ENCODE results near the gene JMJD6.
"Not testable (repeated sequence)": the region's sequence is repeated elsewhere in the genome, so short reads cannot be mapped to it uniquely, and the experiment has no call there.

JMJD6 gene

DNA sequence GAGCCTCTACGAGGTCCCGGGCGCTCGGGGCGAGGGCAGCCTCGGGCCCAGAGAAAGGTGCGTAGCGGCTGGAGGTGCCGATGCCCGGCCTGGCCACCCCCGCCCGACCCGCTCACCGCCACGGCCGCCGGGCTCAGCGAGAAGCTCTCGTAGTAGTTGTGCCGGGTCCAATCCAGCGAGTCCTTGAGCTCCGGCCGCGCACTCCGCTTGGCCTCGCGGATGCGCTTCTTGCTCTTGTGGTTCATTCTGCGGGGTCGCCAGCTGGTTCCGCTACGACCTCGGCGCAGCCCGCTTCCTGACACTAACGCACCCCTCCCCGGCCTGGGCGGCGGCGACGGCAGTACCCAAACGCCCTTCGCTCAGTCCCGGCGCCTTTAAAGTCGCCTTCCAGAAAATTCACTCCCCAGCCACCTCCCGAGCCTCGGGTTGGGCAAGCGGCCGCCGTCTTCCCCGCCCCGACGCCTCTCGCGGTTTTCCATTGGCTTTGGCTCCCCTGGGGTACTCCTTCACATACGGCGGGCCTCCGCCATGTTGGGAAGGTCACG lies at the start of gene JMJD6:
TSS of gene JMJD6 (minus strand) at position 376 of the 545 bp plus-strand sequence. CDS start at position 245, 131 bp downstream.
- peak; percentile 97 for DNase-seq (ENCODE audit: low read depth)

DNA sequence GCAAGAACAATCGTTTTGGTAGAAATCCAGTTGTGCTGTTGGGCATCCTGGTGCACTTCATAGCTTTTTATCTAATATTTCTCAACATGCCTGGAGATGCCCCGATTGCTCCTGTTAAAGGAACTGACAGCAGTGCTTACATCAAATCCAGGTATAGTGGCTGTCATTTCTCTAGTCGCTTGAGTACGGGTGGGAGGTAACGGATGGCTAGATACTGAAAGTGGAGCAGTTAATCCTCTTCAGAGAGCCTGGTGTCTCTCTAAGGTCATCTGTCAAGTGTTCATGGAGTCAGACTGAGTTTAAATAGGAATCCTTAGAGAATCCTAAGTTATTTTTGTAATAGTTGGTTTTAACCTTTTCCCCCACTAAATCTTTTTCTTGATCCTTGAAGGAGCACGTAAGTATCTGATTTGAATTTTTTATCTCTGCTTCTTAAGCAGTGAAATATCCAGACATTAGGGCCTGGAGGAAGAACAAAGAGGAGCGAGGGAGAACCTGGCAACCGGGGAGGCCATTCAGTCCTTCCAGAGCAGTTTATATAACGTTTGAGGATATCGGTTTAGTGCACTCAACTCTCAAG lies 48.7 kb upstream of the JMJD6 start:
- DNase-seq (ENCODE audit: low read depth) = no peak

DNA sequence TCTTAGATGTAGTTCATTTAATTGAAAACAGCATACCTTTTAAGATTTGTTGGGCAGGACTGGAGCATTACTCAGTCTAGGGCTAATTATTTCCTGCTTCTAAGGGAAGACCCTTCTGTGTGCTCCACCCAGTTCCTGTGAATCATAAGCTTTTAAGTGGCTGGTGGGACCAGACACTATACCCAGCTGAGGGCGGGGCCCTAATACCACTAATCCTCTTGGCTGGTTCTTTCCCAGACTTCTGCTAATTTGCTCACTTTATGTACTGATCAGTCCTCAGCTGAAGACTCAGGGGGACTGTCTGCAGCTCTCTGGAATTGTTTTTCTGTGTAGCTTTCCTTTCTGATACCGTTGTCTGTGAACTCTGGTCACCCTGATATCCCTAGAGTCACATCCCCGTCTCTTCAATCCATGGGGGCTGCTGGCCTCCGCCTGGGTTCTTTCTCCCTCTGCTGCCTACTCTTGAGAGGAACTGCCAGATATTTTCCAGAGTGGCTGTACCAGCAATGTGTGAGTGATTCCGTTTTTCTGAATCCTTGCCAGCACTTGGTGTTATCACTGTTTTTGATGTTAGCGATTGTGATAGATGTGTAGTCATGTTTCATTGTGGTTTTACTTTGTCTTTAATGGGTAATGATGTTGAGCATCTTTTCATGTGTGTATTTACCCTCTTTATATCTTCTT lies 46.6 kb upstream of the JMJD6 start:
- peak; percentile 93 for DNase-seq (ENCODE audit: low read depth)

DNA sequence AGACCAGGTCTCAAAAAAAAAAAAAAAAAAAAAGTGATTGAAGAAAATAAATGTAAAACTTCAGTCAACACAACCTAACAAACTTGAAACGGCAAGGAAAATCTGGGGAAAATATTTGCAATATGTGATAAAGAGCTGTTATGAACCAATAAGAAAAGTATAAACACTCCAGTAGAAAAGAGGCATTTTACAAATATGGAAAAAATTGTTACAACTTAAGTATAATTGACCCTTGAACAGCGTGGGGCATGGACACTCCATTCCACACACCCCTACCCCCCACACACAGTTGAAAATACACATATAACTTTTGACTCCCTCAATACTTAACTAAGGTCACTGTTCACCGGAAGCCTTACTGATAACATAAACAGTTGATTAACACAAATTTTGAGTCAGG lies 32.2 kb upstream of the JMJD6 start:
- DNase-seq (ENCODE audit: low read depth) = no peak

DNA sequence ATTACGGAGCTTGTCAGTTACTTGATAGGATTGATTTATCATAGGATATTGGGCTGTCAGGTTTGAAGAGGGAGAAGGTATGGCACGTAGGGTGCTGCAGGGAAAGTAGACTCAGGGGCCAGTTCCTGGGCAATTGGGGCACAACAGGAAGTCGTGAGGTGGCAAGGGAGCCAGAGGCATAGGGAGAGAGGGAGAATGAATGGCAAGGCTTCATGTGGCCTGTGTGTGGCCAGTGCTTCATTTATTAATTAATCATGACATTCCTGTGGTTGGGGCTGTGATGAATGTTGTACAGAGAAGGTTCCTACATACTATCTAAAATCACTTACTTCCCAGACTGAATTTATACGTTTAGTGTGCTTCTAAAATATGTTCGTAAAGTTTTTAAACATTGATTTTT lies 30.9 kb upstream of the JMJD6 start:
- peak; percentile 23 for DNase-seq (ENCODE audit: low read depth)

DNA sequence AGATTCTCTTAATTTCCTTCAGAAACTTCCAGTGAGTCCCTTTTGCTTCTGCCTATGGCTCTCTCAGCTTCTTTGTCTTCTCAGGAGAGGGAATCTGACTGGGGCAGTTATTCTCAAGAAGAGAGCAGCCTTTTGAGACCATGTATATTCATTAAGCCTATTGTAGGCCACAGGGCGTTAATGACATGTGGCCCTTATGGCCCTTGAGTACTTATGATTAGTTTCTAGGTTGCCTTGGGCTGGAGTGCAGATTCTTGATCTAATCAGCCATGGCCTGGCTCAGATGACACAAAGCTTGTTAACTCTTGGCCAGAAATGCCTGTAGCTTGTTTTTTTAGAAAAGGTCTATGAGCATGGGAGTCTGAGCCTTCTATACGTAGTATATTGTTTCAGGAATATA lies 28.9 kb upstream of the JMJD6 start:
- DNase-seq (ENCODE audit: low read depth) = no peak

DNA sequence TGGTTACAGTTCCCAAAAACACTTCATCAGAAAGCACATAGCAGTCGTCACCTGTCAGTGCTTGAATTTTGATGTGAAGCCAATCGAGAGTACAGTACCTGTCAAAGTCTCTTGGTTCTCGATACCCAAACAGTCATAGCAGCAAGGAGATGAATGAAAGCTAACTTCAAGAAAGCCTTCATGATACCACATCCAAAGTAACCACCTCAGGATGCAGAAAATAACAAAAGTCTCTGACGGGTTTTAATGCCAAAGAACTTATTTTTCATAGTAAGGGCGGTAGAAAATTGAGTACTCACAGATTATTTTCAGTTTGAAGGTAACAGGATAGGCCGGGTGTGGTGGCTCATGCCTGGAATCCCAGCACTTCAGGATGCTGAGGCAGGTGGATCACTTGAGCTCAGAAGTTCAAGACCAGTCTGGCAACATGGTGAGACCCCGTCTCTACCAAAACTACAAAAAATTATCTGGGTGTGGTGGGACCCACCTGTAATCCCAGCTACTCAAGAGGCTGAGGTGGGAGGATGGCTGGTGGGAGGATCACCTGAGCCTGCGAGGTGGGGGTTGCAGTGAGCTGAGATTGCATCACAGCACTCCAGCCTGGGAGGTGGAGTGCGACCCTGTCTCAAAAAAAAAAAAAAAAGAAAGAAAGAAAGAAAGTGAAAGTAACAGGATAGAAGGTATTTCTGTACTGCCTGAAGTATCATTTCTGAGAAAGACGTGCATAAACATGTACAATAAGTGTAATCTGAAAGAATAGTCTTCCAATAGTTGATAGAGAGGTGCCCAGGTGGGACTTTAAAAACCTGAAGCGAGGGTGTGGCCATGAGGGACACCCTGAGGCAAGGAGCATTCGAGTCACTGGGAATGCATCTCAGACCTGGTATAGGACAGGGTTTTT lies 26.9 kb upstream of the JMJD6 start:
- no peak for DNase-seq (ENCODE audit: low read depth)

DNA sequence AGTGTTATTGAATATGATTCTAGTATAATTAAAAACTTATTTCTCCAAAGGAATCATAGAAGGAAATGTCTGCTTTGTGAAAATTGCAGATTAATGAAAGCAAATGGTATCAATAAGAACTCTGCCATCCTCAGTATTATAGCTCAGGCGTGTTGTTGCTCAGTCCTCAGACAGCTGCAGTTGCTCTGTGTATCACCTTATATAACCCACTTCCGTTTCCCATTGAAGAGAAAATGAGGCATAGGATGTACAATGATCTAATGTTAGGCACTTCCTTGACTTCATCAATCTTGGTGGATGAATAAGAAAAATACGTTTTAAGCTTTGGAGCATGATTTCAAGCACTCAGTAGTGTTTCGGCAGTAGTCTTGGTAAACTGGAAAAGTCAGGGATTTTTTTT lies 25.6 kb upstream of the JMJD6 start:
- DNase-seq (ENCODE audit: low read depth) = no peak

DNA sequence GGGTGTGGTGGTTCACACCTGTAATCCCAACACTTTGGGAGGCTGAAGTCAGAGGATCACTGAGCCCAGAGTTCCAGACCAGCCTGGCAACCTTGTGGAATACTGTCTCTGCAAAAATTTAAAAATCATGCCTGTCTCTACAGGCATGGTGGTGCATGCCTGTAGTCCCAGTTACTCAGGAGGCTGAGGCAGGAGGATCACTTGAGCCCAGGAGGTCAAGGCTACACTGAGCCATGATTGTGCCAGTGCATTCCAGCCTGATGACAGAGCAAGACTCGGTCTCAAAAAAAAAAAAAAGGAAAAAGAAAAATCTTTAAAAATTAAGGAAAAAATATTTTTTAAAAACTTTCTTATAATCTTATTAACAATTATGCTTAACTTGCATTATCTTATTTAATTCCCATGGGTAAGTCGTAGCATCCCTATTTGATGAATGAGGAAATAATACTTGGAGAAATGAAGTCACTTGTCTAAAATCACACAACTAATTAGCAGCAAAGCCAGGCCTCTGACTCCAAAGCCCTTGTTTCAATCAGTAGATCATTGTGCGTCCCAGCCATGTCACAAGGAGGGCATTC lies 25.1 kb upstream of the JMJD6 start:
- DNase-seq (ENCODE audit: low read depth) = no peak

DNA sequence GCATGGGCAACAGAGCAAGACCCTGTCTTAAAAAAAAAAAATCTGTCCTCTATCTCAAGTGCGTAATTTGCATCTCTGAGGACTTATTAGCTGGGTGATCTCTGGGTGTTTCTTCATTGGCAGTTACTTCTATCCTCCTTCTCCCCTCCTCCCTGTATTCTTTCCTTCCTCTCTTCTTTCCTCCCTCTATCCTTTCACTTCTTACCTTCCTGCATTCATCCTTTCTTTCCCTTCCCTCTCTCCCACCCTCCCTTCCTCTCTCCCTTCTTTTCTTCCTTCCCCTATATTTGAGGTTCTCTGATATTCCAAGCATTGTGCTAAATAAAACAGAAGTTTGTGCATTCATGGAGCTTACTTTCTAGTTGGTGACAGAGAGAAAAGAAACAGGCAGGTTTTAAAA lies 22.3 kb upstream of the JMJD6 start:
- no peak for DNase-seq (ENCODE audit: low read depth)

DNA sequence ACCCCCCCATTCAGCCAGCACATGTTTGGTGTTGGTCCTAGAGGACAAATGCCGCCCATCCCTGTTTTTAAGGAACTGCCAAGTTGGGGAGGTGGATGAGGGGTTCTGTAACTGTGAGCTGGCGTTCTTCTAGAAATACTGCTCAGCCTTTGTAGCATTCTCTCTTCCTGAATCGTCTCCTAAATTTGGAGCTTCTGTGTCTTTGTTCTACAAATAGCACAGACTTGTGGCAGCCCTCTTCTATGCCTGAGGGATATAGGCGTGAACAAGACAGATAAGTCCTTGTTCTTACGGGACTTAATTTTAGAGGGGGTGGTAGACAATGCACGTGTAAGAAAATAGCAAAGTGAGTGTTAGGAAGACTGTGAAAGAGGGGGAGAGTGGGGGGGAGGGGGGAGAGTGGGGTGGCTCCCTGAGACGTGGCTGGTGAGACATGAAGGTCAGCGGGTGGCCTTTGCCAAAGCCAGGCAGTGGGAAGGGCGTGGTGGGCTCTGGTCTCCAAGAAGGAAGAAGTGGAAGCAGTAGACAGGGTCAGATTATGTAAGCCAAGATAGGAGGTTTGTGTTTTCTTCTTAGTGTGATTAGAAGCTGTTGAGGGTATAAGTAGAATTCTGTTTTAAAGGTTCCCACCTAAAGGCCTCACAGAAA lies 21.4 kb upstream of the JMJD6 start:
- DNase-seq (ENCODE audit: low read depth) = no peak

DNA sequence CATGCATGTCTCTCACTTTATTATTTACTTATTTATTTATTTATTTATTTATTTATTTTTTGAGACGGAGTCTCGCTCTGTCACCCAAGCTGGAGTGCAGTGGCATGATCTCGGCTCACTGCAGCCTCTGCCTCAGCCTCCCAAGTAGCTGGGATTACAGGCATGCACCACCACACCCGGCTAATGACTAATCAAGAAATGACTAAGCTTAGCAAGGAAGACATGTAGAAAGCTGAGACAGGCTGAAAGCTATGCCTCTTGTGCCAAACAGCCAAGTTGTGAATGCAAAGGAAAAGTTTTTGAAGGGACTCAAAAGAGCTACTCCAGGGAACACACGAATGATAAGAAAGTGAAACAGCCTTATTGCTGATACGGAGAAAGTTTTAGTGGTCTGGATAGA lies 19.4 kb upstream of the JMJD6 start:
- DNase-seq (ENCODE audit: low read depth) = peak; percentile 46

DNA sequence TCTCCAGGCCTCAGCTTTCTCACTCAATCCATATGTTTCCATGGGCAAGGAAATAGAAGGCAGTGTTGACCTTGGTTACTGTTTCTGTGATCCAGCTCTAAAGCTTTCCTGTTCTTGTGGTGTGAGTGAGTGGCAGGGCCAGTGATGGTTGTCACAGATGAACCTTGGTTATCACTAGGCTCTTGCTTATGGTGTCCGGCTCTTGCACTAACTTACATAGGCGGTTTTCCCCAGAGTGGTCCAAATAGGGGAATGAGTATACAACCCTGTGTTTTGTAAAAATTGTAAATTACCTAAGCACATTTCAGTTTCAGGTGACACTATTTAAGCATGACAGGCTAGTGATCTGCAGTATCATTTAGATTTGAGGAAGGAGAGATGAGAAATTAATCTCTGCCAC lies 18.3 kb upstream of the JMJD6 start:
- no peak for DNase-seq (ENCODE audit: low read depth)

DNA sequence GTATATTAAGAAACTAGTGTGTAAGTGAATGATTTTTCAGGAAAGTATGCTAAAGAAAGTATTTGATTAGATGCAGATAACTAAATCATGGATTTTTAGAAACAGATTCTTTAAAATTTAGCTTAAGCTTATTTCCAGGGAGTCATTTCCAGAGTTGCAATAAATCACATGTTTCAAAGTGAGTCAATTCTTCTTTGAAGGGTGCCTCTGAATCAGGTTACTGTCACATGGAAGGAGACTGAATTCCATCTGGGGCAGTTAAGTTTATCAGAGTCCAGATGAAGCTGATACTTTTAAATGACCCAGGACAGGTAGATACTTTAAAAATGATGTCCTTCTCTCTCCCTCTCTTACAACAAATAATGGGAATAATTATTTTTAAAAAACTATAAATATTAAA lies 16.6 kb upstream of the JMJD6 start:
- no peak for DNase-seq (ENCODE audit: low read depth)

DNA sequence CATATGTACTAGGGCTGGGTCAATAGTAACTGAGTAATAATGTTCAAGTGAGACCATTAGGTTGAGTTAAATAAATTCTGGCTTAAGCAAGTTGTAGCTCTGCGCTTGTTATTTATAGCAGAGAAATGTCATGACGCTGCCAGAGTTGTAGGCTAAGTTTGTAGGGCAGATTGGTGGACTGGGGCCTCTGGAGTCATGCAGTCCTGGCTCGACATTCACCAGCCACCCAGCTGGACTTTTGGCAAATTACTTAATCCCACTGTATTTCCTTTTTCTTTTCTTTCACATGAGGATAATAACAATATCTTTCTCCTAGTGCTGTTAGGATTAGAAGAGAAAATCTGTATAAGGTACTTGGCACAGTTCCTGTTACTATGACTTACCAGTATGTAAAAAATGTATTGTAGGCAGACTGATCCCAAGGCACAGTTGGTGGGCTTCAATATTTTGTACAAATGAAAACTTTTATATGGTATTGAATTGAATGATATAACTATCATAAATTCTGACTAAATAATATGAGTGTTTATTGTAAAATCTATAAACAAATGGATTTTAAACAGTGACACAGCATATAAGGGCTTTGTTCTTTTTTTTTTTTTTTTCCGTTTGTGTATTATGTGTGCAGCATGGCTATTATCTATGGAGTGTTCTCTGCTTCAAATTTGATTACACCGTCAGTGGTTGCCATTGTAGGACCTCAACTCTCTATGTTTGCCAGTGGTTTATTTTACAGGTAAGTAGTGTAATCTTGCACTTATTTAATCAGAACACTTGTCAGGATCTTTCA lies 14.1 kb upstream of the JMJD6 start:
- DNase-seq (ENCODE audit: low read depth) = no peak

DNA sequence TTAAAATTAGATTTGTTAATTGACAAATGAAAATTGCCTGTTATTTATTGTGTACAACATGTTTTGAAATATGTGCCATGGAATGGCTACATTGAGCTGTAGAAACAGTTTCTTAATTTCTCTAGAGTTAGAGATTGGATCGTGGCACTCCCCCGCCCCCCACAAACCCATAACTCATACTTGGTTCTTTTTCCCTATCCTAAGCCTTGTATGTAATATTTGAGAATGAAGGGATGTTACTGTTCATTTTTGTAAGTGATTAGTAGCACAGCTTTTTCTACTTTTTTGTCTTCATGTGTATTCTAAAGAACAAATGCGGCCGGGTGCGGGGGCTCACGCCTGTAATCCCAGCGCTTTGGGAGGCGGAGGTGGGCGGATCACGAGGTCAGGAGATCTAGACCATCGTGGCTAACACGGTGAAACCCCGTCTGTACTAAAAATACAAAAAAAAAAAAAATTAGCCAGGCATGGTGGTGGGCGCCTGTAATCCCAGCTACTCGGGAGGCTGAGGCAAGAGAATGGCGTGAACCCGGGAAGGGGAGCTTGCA lies 13.2 kb upstream of the JMJD6 start:
- DNase-seq (ENCODE audit: low read depth) = not testable (repeated sequence)

DNA sequence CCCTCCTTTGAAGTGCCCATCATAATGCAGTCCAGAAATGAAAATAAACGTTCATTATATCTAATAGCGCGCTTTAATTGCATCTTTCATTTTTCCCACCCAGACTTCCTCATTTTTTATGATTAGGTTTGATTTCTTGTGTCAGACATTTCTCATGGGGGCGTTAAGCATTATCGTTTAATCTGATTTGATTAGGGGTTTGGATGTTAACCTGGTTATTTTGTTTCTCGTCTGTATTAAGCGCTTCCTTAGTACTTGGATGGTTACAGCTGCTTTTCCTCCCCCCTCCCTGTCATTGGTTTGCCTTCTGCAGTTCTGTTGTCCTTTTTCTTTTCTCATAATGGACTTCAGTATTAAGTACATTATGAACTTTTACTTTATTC lies 12.1 kb upstream of the JMJD6 start:
- no peak for DNase-seq (ENCODE audit: low read depth)

DNA sequence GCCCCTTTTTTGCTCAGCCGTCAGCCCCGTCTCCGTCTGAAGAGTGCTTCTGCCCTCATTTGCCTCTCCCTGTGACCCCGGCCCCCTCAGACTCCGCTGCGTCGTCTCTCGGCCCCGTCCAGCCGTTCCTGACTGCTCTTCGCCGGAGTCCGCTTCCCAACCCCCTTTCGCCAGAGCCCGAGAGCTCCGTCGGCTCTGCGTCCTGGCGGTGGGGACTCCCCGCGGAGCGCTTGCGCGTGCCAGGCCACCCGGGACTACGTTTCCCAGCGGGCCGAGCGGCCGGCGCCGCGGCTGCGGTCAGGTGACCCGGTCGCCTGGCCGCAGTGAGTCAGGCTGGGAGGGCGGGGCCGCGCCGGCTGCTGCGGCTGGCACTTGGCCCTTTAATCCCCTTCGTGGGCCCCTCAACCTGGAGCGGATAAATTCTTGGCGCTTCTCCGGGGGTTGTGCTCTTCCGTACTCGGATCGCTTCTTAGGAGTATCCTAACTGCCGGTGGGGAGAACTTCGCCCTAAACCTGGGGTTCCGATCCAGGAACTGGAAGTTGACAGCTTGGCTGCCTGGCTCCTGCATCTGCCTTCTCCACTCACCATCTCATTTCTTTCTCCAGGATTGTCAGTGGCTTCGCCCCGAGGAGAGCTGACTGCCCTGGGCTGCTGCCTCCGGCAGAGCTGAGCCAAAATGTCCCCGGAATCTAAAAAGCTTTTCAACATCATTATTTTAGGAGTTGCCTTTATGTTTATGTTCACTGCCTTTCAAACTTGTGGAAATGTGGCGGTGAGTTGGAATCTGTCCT lies 11.5 kb upstream of the JMJD6 start, which contains the start of gene MFSD11:
TSS of gene MFSD11 (plus strand) at position 444 of the 792 bp plus-strand sequence. CDS start at position 678, 234 bp downstream.
- DNase-seq (ENCODE audit: low read depth) = peak; percentile 93

DNA sequence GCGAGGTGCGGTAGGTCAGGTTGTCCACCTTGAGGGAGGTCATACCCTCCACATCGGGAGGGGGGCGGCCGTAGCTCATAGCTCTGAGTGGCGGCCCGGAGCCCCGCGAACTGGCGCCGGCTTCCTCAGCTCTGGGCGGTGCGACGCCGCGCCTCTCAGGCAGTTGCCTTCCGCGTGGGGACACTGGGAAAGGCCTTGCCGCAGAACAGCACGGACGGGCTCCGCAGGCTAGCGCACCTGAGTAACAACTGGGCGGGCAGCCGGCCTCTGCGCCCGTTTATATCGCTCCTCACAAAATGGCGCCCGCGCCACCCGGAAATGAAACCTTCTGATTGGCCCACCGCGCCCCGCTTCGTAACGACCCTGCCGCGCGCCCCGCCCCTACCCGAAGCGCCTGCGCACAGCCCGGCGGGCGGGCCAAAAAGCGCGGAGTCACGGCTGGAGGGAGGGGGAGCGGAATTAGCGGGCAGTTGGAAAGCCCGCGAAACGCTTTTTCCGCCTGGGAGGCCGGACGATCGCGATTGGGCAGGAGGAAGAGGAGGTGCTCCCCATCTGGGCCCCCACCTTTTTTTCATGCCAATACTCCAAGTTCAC lies 10.8 kb upstream of the JMJD6 start, which contains the start of gene SRSF2:
TSS of gene SRSF2 (minus strand) at position 250 of the 594 bp plus-strand sequence. CDS start at position 79, 171 bp downstream.
- peak; percentile 98 for DNase-seq (ENCODE audit: low read depth)
